ENCODE data around the gene FAM168B.

FAM168B gene

DNA sequence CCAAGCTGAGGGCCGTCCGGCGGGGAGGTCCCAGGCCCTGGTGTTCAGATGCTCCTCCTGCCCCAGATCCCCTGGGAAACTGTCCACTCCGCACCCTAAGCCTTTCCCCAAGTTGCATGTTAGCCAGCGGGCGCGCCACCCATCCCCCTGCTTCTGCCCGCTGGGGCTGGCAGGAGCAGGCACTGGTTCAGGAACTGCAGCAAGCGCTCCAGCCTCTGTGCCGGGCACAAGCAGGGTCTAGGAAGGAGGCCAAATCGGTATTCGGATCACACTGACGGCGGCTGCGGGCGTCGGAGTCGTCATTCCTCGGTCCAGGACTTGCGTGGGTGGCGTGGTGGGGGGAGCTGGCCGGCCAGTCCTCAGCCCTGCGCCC is 53.7 kb downstream of the FAM168B start:
- H3K27ac Mint-ChIP-seq (ENCODE audit: low read depth): no peak overlapping the region
- DNase-seq (ENCODE audit: low spot score in 2 of 2): no peak
- no peak for ATAC-seq (replicated peaks; ENCODE audit: extremely low read depth, poor library complexity, severe bottlenecking)
- H3K36me3 Mint-ChIP-seq (ENCODE audit: insufficient read depth): peaks cover 3% of the 10 kb centered on the region
- no peaks in the 10 kb centered on the region for H3K9me3 Mint-ChIP-seq
- H3K4me3 Mint-ChIP-seq: peak overlapping the region; percentile 91
- H3K4me1 Mint-ChIP-seq: peaks cover 44% of the 10 kb centered on the region
- no peaks in the 10 kb centered on the region for H3K27me3 Mint-ChIP-seq

DNA sequence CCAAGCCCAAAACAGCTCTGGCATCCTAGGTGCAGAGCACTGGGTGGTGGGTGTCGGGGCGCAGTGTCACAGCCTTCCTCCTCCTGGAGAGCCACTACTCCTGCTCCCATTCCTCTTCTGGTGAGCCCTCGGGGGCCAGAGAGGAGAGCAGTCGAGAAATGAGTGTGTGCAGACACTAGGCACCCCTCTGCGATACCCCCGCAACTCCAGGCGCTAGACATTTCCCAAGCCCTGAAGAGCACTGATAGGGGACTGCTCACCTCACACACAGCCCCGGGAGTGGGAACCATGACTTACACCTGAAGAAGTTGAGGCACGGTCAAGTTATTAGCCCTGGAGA is 54.2 kb downstream of the FAM168B start:
- peak overlapping the region; percentile 91 for H3K4me3 Mint-ChIP-seq
- H3K27me3 Mint-ChIP-seq: peaks cover 4% of the 10 kb centered on the region
- DNase-seq (ENCODE audit: low spot score in 2 of 2) (no peak), ATAC-seq (replicated peaks; ENCODE audit: extremely low read depth, poor library complexity, severe bottlenecking) (no peak)
- peaks cover 45% of the 10 kb centered on the region for H3K4me1 Mint-ChIP-seq
- H3K36me3 Mint-ChIP-seq (ENCODE audit: insufficient read depth): peaks cover 6% of the 10 kb centered on the region
- H3K9me3 Mint-ChIP-seq: no peaks in the 10 kb centered on the region
- no peak overlapping the region for H3K27ac Mint-ChIP-seq (ENCODE audit: low read depth)

- no peak overlapping the region for H3K27ac Mint-ChIP-seq (ENCODE audit: low read depth)
- H3K4me3 Mint-ChIP-seq: peak overlapping the region; percentile 4
- H3K4me1 Mint-ChIP-seq: peaks cover 43% of the 10 kb centered on the region
- DNase-seq (ENCODE audit: low spot score in 2 of 2): no peak
- H3K36me3 Mint-ChIP-seq (ENCODE audit: insufficient read depth): peaks cover 7% of the 10 kb centered on the region
- ATAC-seq (replicated peaks; ENCODE audit: extremely low read depth, poor library complexity, severe bottlenecking): no peak
- no peaks in the 10 kb centered on the region for H3K9me3 Mint-ChIP-seq
- peaks cover 10% of the 10 kb centered on the region for H3K27me3 Mint-ChIP-seq
Observed at GRCh38 chr2:131038258-131039100, 54.8 kb downstream of the FAM168B start.

GRCh38 chr2:131037398-131038257 is 55.6 kb downstream of the FAM168B start:
- Mint-ChIP-seq H3K27me3 (peaks cover 19% of the 10 kb centered on the region), H3K27ac (ENCODE audit: low read depth) (no peak overlapping the region), H3K4me1 (peaks cover 43% of the 10 kb centered on the region), H3K4me3 (no peak overlapping the region), H3K36me3 (ENCODE audit: insufficient read depth) (peaks cover 7% of the 10 kb centered on the region), H3K9me3 (no peaks in the 10 kb centered on the region)
- ATAC-seq (replicated peaks; ENCODE audit: extremely low read depth, poor library complexity, severe bottlenecking) (no peak), DNase-seq (ENCODE audit: low spot score in 2 of 2) (no peak)

- Mint-ChIP-seq H3K4me3 (no peak overlapping the region), H3K27me3 (peaks cover 24% of the 10 kb centered on the region), H3K4me1 (peaks cover 36% of the 10 kb centered on the region), H3K9me3 (no peaks in the 10 kb centered on the region), H3K36me3 (ENCODE audit: insufficient read depth) (peaks cover 7% of the 10 kb centered on the region), H3K27ac (ENCODE audit: low read depth) (no peak overlapping the region)
- no peak for ATAC-seq (replicated peaks; ENCODE audit: extremely low read depth, poor library complexity, severe bottlenecking)
- DNase-seq (ENCODE audit: low spot score in 2 of 2): no peak
Observed at GRCh38 chr2:131036696-131037397, 56.4 kb downstream of the FAM168B start.

- H3K27me3 Mint-ChIP-seq: peaks cover 24% of the 10 kb centered on the region
- DNase-seq (ENCODE audit: low spot score in 2 of 2) (no peak), ATAC-seq (replicated peaks; ENCODE audit: extremely low read depth, poor library complexity, severe bottlenecking) (no peak)
- no peak overlapping the region for H3K4me3 Mint-ChIP-seq
- peaks cover 7% of the 10 kb centered on the region for H3K36me3 Mint-ChIP-seq (ENCODE audit: insufficient read depth)
- H3K27ac Mint-ChIP-seq (ENCODE audit: low read depth): no peak overlapping the region
- peaks cover 31% of the 10 kb centered on the region for H3K4me1 Mint-ChIP-seq
- H3K9me3 Mint-ChIP-seq: no peaks in the 10 kb centered on the region
Observed at GRCh38 chr2:131036269-131036668, 57.0 kb downstream of the FAM168B start.

DNA sequence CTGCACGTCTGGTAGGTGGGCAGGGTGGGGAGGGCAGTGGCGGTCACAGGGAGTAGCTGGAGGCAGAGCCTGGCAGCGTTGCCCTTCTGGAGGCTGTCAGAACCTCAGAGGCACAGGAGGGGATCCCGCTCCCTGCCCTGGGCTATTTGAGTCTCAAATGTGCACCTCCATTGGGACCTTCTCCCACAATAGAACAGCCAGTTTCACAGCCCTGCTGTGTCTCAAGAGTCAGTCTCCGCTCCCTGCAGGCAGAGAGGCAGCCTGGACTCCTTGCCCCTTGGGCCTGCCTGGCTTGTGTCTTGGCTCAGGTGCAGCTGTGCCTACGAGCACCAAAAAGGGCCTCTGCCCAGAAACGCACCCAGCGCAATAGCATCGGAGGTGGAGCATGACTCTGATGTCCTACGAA is 57.4 kb downstream of the FAM168B start:
- Mint-ChIP-seq H3K27me3 (peaks cover 24% of the 10 kb centered on the region), H3K27ac (ENCODE audit: low read depth) (no peak overlapping the region), H3K9me3 (no peaks in the 10 kb centered on the region), H3K36me3 (ENCODE audit: insufficient read depth) (peaks cover 5% of the 10 kb centered on the region), H3K4me3 (peak overlapping the region; percentile 53), H3K4me1 (peaks cover 26% of the 10 kb centered on the region)
- DNase-seq (ENCODE audit: low spot score in 2 of 2) (no peak), ATAC-seq (replicated peaks; ENCODE audit: extremely low read depth, poor library complexity, severe bottlenecking) (no peak)

GRCh38 chr2:131035112-131035825 is 58.0 kb downstream of the FAM168B start:
- Mint-ChIP-seq H3K27ac (ENCODE audit: low read depth) (no peak overlapping the region), H3K4me1 (peaks cover 21% of the 10 kb centered on the region), H3K36me3 (ENCODE audit: insufficient read depth) (peaks cover 3% of the 10 kb centered on the region), H3K27me3 (peaks cover 24% of the 10 kb centered on the region), H3K4me3 (peak overlapping the region; percentile 53), H3K9me3 (no peaks in the 10 kb centered on the region)
- ATAC-seq (replicated peaks; ENCODE audit: extremely low read depth, poor library complexity, severe bottlenecking): peak; percentile 20
- peak in 1 of 2 donors; percentile 11 for DNase-seq (ENCODE audit: low spot score in 2 of 2)

GRCh38 chr2:131034122-131035051 is 58.9 kb downstream of the FAM168B start:
- Mint-ChIP-seq H3K9me3 (no peaks in the 10 kb centered on the region), H3K36me3 (ENCODE audit: insufficient read depth) (peaks cover 3% of the 10 kb centered on the region)

GRCh38 chr2:131033786-131034121 is 59.5 kb downstream of the FAM168B start:
- Mint-ChIP-seq H3K9me3 (no peaks in the 10 kb centered on the region), H3K36me3 (ENCODE audit: insufficient read depth) (peaks cover 3% of the 10 kb centered on the region), H3K27ac (ENCODE audit: low read depth) (no peak overlapping the region), H3K27me3 (peaks cover 27% of the 10 kb centered on the region), H3K4me3 (peak overlapping the region; percentile 53), H3K4me1 (peaks cover 12% of the 10 kb centered on the region)
- no peak for ATAC-seq (replicated peaks; ENCODE audit: extremely low read depth, poor library complexity, severe bottlenecking)
- peak in 1 of 2 donors; percentile 4 for DNase-seq (ENCODE audit: low spot score in 2 of 2)

More at GRCh38 chr2:131034122-131035051, 58.9 kb downstream of the FAM168B start:
- Mint-ChIP-seq H3K27ac (ENCODE audit: low read depth) (no peak overlapping the region), H3K4me3 (peak overlapping the region; percentile 53), H3K4me1 (peaks cover 16% of the 10 kb centered on the region), H3K27me3 (peaks cover 24% of the 10 kb centered on the region)
- DNase-seq (ENCODE audit: low spot score in 2 of 2): peak in 1 of 2 donors; percentile 12
- peak; percentile 33 for ATAC-seq (replicated peaks; ENCODE audit: extremely low read depth, poor library complexity, severe bottlenecking)

- no peak overlapping the region for H3K27ac Mint-ChIP-seq (ENCODE audit: low read depth)
- peaks cover 6% of the 10 kb centered on the region for H3K4me1 Mint-ChIP-seq
- H3K9me3 Mint-ChIP-seq: peaks cover 3% of the 10 kb centered on the region
- ATAC-seq (replicated peaks; ENCODE audit: extremely low read depth, poor library complexity, severe bottlenecking) (no peak), DNase-seq (ENCODE audit: low spot score in 2 of 2) (no peak)
- H3K27me3 Mint-ChIP-seq: peaks cover 38% of the 10 kb centered on the region
- H3K4me3 Mint-ChIP-seq: no peak overlapping the region
- peaks cover 3% of the 10 kb centered on the region for H3K36me3 Mint-ChIP-seq (ENCODE audit: insufficient read depth)
Observed at GRCh38 chr2:131032393-131032836, 60.8 kb downstream of the FAM168B start.
